Measurements from ENCODE around the gene RAB6A. TPM values are rescaled to one million over a fixed set of nuclear protein-coding genes. Genes with fewer than 3 reads are reported as not detected.

The RAB6A gene
- total RNA-seq, 1 donor, result 153 TPM

DNA sequence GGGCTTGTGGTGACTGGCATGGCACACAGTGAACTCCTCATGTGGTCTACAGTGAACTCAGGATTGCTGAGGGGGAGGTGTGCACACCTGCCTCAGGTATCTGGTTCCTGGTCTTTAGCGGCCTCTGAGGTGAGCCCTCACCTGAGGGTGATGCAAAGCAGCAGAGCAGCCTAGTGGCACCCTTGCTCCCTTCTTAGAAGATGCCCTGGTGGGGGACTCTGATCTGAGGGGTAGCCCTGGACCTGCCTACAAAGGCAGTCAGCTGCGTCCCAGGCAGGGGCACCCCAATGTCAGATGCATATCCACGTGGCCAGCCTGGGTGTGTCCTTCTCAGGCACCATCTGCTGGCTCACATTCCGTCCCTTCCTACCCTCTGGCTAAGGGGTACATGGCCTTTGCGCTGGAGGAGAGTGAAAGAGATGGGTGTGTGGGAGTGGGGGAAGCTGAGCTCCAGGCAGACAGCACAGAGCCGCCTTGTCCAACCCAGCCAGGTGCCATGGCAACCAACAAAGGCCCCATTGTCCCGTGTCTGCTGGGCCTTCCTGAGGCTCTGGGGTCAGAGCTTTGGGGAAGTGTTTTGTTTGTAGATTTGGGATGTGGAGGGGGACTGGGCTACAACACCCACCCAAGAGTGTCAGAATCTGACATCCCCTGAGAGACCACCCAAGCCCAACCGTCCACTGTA lies 108.7 kb downstream of the RAB6A start:
- DNase-seq (ENCODE audit: low read depth), result no peak
- H3K4me3 ChIP-seq (ENCODE audit: low read depth, low read length), result no peak overlapping the region
- TF ChIP-seq, protein P1, sequence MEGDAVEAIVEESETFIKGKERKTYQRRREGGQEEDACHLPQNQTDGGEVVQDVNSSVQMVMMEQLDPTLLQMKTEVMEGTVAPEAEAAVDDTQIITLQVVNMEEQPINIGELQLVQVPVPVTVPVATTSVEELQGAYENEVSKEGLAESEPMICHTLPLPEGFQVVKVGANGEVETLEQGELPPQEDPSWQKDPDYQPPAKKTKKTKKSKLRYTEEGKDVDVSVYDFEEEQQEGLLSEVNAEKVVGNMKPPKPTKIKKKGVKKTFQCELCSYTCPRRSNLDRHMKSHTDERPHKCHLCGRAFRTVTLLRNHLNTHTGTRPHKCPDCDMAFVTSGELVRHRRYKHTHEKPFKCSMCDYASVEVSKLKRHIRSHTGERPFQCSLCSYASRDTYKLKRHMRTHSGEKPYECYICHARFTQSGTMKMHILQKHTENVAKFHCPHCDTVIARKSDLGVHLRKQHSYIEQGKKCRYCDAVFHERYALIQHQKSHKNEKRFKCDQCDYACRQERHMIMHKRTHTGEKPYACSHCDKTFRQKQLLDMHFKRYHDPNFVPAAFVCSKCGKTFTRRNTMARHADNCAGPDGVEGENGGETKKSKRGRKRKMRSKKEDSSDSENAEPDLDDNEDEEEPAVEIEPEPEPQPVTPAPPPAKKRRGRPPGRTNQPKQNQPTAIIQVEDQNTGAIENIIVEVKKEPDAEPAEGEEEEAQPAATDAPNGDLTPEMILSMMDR (IDR thresholded peaks at IDR 0.05; ENCODE audit: insufficient read depth, low read depth, low read length), result no peak

DNA sequence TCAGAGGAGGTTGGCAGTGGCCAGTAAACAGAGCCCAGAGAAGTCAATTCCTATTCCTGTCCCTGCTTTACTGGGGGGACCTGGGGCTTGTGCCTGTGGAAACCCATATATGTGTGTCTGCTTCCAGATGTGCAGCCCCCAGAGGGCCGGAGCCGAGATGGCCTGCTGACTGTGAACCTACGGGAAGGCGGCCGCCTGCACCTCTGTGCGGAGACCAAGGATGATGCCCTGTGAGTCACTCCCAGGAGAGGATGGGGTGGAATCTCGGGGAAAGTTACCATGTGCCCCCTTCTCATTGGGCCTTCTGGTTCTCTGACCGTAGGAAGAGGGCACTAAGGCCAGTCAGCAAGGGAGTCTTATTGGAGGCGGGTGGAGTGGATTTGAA lies 109.2 kb downstream of the RAB6A start:
- TF ChIP-seq, protein P1 (IDR thresholded peaks at IDR 0.05; ENCODE audit: insufficient read depth, low read depth, low read length), result no peak
- no peak overlapping the region for H3K4me3 ChIP-seq (ENCODE audit: low read depth, low read length)
- DNase-seq (ENCODE audit: low read depth), result no peak

DNA sequence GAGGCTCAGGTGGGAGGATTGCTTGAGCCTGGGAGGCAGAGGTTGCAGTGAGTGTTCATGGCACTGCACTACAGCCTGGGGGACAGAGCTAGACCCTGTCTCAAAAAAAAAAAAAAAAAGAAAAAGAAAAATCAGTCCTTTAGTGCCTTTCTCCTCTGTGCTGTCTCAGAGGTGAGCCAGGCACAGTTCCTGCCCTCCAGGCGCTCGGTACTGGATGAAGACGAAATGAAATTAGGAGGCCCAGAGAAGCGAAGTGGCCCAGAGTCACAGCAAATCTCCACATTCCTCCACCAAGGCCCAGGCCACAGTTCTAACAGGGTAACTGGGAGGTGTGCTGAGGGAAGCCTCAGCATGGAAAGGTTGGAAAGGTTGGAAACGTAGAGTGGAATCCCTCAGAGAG lies 109.6 kb downstream of the RAB6A start:
- H3K4me3 ChIP-seq (ENCODE audit: low read depth, low read length), result no peak overlapping the region
- no peak for DNase-seq (ENCODE audit: low read depth)
- TF ChIP-seq, protein P1 (IDR thresholded peaks at IDR 0.05; ENCODE audit: insufficient read depth, low read depth, low read length), result no peak

DNA sequence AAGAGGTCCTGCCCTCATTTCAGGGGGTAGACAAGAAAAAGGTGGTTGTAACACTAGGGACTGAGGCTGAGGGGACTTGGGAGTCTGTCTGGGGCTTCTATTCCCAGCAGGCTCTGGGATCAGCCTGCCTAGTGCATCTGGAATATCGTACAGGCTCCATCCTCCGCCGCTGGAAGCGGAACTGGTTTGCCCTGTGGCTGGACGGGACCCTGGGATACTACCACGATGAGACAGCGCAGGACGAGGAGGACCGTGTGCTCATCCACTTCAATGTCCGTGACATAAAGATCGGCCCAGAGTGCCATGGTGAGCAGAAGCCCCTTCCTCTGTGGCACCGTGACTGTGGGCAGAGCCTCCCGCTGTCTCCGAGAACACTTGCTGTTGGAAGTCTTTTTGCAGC lies 110.5 kb downstream of the RAB6A start:
- no peak overlapping the region for H3K4me3 ChIP-seq (ENCODE audit: low read depth, low read length)
- TF ChIP-seq, protein P1 (IDR thresholded peaks at IDR 0.05; ENCODE audit: insufficient read depth, low read depth, low read length), result no peak
- no peak for DNase-seq (ENCODE audit: low read depth)

GRCh38 chr11:73649206-73649605 lies 111.7 kb downstream of the RAB6A start:
- TF ChIP-seq, protein P1 (IDR thresholded peaks at IDR 0.05; ENCODE audit: insufficient read depth, low read depth, low read length), result no peak
- no peak for DNase-seq (ENCODE audit: low read depth)
- H3K4me3 ChIP-seq (ENCODE audit: low read depth, low read length), result no peak overlapping the region

GRCh38 chr11:73648571-73649046 lies 112.3 kb downstream of the RAB6A start:
- TF ChIP-seq, protein P1 (IDR thresholded peaks at IDR 0.05; ENCODE audit: insufficient read depth, low read depth, low read length), result no peak
- no peak overlapping the region for H3K4me3 ChIP-seq (ENCODE audit: low read depth, low read length)
- no peak for DNase-seq (ENCODE audit: low read depth)

DNA sequence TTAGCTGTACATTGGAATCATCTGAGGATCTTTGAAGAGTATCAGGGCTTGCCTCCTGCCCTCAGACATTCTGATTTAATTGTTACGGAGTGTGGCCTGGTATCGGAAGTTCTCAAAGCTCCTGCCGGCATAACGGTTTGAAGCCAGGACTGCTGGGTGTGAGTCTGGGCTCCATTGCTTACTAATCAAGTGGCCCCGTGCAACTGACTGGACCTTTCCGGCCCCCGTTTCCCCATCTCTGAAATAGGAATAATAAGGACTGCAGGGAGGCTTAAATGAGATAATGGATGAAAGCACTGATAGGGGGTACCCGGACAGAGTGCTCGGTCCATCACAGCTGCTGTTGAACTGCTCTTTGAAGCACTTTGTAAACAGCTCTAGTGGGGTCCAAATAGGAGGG lies 112.8 kb downstream of the RAB6A start:
- TF ChIP-seq, protein P1 (IDR thresholded peaks at IDR 0.05; ENCODE audit: insufficient read depth, low read depth, low read length), result no peak
- H3K4me3 ChIP-seq (ENCODE audit: low read depth, low read length), result no peak overlapping the region
- no peak for DNase-seq (ENCODE audit: low read depth)

All from fibroblast of villous mesenchyme (primary cell).